ENCODE measurements around the gene GSTM4. TPM values are rescaled to one million over a fixed set of nuclear protein-coding genes. Genes with fewer than 3 reads are reported as not detected.

The GSTM4 gene
- total RNA-seq, 2 donors from 2014 or later, result 17.0 to 18.0 TPM

DNA sequence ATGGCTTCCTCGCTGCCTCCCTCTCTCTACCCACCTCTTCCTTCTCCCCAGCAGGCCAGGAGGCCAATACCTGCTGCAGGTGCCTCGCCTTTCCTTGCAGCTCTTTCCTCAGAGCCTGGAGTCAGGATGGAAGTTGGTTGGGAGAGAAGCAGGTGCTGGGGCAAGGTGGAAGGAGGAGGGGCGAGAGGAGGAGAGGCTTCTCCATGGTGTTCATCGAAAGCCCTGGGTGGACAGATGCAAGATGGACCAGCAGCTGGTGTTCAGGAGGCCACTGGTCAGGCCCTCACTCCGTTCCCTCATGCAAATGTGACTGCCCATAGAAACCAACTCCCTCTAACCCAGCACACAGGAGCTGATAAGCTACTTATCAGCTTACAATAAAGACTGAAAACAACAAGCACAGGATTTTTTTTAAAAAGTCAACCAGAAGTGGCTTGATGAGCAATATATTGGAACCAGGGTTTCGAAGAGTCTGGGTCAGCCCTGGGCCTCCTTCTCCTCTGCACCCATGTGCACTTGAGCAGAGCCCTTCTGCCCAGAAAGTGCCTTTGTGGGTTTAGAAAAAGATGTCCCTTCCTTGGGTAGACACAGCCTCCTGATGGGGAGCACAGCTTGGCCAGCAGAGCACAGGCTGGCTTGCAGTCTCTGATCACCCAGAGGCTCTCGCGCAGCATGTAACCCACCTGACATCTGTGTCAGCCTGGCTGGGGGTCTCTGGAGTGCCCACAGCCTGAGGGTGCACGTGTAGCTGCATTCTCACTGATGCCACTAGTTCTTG lies 16.6 kb upstream of the GSTM4 start:
- Mint-ChIP-seq H3K27ac (no peak overlapping the region), H3K36me3 (ENCODE audit: low read depth) (no peaks in the 10 kb centered on the region), H3K4me1 (peaks cover 27% of the 10 kb centered on the region), H3K27me3 (no peaks in the 10 kb centered on the region), H3K4me3 (no peak overlapping the region)
- ATAC-seq (no peak), DNase-seq (no peak)
- no peaks in the 10 kb centered on the region for H3K9me3 ChIP-seq (ENCODE audit: control insufficient read depth, low read length, poor library complexity, severe bottlenecking)

DNA sequence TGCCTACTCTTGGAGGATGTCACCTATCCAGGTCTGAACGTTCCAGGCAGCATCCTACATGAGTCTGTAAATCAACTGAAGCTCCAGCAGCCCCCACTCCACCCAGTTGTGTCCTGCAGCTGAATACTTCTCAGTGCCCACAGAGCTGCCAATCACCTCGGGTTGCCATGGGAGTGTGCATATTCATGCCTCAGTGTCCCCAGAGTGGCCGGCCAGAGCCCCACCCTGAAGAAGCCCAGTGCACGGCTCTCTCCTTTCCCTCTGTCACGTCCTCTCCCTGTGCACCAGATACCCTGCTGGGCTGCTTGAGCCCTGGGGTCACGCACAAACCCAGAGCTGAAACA lies 16.1 kb upstream of the GSTM4 start:
- Mint-ChIP-seq H3K27me3 (no peaks in the 10 kb centered on the region), H3K36me3 (ENCODE audit: low read depth) (no peaks in the 10 kb centered on the region), H3K4me3 (no peak overlapping the region), H3K4me1 (peaks cover 21% of the 10 kb centered on the region), H3K27ac (peak overlapping the region; percentile 82)
- no peak for DNase-seq
- ATAC-seq, result peak; percentile 2
- no peaks in the 10 kb centered on the region for H3K9me3 ChIP-seq (ENCODE audit: control insufficient read depth, low read length, poor library complexity, severe bottlenecking)

DNA sequence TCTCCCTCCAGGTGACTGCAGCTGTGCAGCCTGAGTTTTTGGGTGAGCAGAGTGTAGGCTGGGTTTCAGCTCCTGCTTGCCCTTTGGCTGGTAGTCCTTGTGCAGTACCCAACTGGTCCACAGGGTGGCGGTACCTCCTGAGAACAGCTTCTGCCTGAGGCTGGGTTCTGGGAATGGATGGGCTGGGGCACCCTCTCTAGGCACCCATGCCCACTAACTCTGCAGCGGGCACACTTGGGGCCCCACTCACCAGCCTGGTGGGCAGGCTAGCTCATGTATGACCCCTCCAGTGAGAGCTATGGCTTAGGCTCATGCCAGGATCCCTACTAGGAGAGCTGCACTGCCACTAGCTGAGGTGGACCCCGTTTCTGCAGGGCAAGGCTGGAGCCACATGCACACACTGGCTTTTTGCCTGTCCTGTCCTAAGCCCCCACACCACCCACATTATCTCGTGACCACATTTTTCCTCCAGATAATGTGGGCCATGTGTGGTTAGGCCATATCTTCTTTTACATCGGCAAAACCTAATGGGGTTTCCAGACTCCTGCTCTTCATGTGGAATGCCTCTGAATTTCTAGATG lies 15.5 kb upstream of the GSTM4 start:
- Mint-ChIP-seq H3K36me3 (ENCODE audit: low read depth) (no peaks in the 10 kb centered on the region), H3K27me3 (no peaks in the 10 kb centered on the region), H3K4me3 (no peak overlapping the region), H3K27ac (peak overlapping the region; percentile 82), H3K4me1 (peaks cover 17% of the 10 kb centered on the region)
- ATAC-seq (peak; percentile 83), DNase-seq (peak; percentile 73 to 93 (median 75))
- H3K9me3 ChIP-seq (ENCODE audit: control insufficient read depth, low read length, poor library complexity, severe bottlenecking), result no peaks in the 10 kb centered on the region

DNA sequence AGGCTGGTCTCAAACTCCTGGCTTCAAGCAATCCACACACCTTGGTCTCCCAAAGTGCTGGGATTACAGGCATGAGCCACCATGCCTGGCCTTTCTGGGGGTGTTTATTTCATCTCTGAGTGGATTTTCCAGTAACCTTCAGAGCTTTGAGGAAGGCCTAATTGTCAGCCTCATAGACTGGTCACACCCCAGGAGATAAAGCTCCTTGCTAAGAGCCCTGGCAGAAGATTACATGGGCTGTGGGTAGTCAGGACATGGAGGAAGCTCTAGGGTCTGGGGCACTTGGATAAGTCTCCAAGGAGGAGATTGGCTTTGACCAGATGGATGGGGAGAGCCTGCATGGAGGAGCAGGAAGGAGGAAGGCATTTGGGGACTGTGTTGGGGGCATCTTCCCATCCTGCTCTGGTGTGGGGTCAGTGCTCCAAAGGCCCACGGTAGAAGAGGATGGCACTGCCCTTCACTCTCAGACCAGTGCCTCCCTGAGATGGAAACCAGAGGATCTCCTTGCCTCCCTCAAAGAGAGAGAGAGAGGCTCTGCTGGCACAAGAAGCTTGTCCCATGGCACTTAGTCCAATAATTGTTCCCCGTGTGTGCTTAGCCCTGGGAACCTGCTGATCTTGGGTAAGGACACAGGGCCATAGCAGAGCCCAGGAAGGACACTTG lies 14.7 kb upstream of the GSTM4 start:
- Mint-ChIP-seq H3K4me3 (no peak overlapping the region), H3K27ac (no peak overlapping the region), H3K27me3 (no peaks in the 10 kb centered on the region), H3K4me1 (peaks cover 16% of the 10 kb centered on the region), H3K36me3 (ENCODE audit: low read depth) (no peaks in the 10 kb centered on the region)
- no peak for ATAC-seq
- H3K9me3 ChIP-seq (ENCODE audit: control insufficient read depth, low read length, poor library complexity, severe bottlenecking), result no peaks in the 10 kb centered on the region
- DNase-seq, result no peak

DNA sequence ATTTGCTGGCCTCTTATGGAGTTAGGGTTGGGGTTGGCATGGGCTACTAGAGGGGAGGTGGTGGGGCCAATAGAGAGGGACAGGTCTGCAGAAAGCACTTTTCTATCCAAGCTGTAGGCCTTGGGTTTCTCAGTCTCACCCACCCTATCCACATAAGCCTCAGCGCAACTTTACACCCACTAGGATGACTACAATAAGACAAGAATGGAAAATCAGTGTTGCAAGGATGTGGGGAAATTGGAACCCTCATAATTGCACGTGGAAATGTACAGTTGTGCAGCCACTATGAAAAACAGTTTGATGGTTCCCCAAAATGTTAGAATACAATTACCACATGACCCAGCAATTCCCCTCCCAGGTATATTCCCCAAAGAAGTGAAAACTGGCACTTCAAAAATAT lies 14.0 kb upstream of the GSTM4 start:
- Mint-ChIP-seq H3K27ac (no peak overlapping the region), H3K4me3 (no peak overlapping the region), H3K36me3 (ENCODE audit: low read depth) (no peaks in the 10 kb centered on the region), H3K4me1 (peaks cover 16% of the 10 kb centered on the region), H3K27me3 (no peaks in the 10 kb centered on the region)
- no peak for DNase-seq
- H3K9me3 ChIP-seq (ENCODE audit: control insufficient read depth, low read length, poor library complexity, severe bottlenecking), result no peaks in the 10 kb centered on the region
- no peak for ATAC-seq

DNA sequence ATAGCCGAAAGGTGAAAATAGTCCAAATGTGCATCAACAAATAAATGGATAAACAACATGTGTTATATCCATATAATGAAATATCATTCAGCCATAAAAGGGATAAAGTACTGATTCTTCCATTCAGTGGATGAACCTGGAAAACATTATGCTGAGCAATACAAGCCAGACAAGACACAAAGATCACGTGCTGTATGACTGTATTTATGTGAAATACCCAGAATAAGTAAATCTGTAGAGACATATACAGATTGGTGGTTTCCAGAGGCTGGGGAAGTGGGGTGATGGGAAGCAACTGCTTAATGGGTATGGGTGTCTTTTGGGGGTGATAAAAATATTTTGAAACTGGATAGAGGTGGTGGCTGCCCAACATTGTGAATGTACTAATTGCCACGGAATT lies 13.3 kb upstream of the GSTM4 start:
- Mint-ChIP-seq H3K4me3 (no peak overlapping the region), H3K36me3 (ENCODE audit: low read depth) (no peaks in the 10 kb centered on the region), H3K27me3 (peaks cover 5% of the 10 kb centered on the region), H3K27ac (peak overlapping the region; percentile 37), H3K4me1 (peaks cover 16% of the 10 kb centered on the region)
- DNase-seq (no peak), ATAC-seq (no peak)
- no peaks in the 10 kb centered on the region for H3K9me3 ChIP-seq (ENCODE audit: control insufficient read depth, low read length, poor library complexity, severe bottlenecking)

DNA sequence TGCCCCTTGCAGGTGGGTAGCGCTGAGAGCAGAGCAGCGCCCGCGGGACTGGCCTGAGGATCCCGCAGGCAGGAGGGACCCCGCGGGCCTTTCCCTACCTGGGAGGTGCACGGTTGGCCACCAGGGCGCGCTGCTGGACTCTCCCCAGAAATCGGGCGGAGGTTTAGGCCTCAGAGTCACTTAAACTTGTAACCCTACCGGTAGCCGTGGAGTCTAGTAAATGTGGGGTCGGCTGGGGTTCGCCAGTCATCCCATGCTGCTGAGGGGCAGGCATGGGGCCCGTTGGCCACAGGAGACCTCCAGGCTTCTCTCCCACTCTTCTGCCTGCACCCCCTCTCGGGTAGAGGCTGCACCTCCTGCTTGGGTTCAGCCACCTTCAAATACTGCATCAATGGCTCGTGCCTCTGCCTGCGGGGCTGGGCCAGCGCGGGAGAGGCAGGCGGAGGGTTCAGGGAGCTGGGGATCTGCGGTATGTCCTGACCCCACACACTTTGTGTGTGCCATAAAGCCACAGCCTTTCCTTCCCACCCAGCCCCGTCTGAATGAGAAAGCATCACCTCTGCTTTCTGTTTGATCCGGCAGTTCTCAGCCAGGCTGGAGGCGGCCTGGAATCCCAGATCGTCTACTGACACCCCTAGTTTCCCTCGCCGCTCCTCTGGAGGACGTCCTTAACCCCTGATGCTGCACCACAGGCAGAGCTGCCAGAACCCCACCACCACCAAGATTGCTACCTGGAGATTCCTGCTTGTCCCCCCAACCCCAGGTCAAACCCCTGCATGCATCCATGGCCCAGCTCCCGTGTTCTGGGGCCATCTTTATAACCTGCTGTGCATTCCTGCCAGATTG lies 12.3 kb upstream of the GSTM4 start:
- no peak overlapping the region for H3K4me3 Mint-ChIP-seq
- H3K27me3 Mint-ChIP-seq, result peaks cover 5% of the 10 kb centered on the region
- H3K4me1 Mint-ChIP-seq, result peaks cover 14% of the 10 kb centered on the region
- H3K27ac Mint-ChIP-seq, result peak overlapping the region; percentile 37
- ATAC-seq (peak; percentile 91), DNase-seq (peak; percentile 71 to 87 (median 71))
- H3K9me3 ChIP-seq (ENCODE audit: control insufficient read depth, low read length, poor library complexity, severe bottlenecking), result no peaks in the 10 kb centered on the region
- no peaks in the 10 kb centered on the region for H3K36me3 Mint-ChIP-seq (ENCODE audit: low read depth)

DNA sequence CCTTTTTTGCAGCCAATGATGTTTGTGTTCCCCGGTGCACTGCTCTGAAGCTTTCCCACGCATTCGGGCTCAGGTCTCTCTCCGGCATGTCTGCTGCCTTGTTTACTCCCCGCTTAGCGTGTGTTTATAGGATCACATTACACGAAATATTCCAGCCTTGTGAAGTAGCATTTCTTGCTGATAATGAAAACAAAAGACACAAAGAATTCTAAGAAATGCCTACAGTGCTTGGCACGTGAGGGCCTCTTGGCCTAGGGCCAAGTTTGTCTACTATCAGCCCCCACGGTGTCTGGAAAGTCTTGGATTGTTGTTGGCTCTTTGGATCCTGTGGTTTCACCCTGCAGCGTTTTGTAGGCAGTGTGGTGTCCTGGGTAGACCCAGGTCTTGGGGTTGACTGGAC lies 11.2 kb upstream of the GSTM4 start:
- H3K9me3 ChIP-seq (ENCODE audit: control insufficient read depth, low read length, poor library complexity, severe bottlenecking), result no peaks in the 10 kb centered on the region
- no peak for ATAC-seq
- H3K36me3 Mint-ChIP-seq (ENCODE audit: low read depth), result no peaks in the 10 kb centered on the region
- DNase-seq, result no peak
- H3K4me1 Mint-ChIP-seq, result peaks cover 16% of the 10 kb centered on the region
- no peak overlapping the region for H3K4me3 Mint-ChIP-seq
- H3K27me3 Mint-ChIP-seq, result peaks cover 5% of the 10 kb centered on the region
- H3K27ac Mint-ChIP-seq, result no peak overlapping the region

DNA sequence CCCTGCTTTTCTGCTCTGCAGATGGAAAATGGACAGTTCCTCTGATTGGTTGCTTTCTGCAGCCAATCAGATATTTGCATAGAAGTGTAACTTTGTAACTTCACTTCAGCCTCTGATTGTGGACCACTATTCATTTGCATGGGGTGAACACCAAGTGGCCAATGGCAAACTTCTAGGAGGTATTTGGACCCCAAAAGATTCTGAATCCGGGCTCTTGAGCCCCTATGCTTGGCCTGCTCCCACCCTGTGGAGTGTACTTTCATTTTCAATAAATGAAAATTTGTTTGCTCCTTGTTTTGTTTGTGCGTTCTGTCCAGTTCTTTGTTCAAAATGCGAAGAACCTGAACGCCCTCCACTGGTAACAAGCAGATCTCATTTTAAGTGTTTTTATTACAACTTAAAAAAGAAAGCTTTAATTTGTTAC lies 6.4 kb upstream of the GSTM4 start:
- DNase-seq, result no peak

DNA sequence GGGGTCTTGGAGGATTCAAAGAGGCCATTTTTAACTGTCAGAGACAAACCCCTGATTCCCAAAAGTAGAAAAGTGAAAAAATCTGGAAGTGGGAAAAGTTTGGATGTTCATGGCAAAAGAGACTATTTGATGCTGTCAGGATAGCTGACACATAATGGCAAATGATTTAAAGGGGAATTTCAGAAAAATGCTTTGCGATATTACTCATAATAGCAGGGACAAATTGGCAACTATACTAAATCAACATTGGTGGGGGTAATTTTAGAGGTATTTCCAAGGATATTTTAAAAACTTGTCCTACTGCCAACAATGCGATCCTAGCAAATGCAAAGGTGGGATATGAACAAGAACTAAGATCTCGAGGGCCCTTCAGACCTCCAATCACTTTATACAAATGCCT lies 5.3 kb upstream of the GSTM4 start:
- H3K27me3 Mint-ChIP-seq, result peaks cover 10% of the 10 kb centered on the region
- H3K27ac Mint-ChIP-seq, result no peak overlapping the region
- DNase-seq (no peak), ATAC-seq (no peak)
- H3K9me3 ChIP-seq (ENCODE audit: control insufficient read depth, low read length, poor library complexity, severe bottlenecking), result no peaks in the 10 kb centered on the region
- peaks cover 13% of the 10 kb centered on the region for H3K4me1 Mint-ChIP-seq
- H3K36me3 Mint-ChIP-seq (ENCODE audit: low read depth), result no peaks in the 10 kb centered on the region
- H3K4me3 Mint-ChIP-seq, result no peak overlapping the region

More for the DNA sequence above, 6.4 kb upstream of the GSTM4 start:
- H3K4me3 Mint-ChIP-seq, result no peak overlapping the region
- peaks cover 10% of the 10 kb centered on the region for H3K27me3 Mint-ChIP-seq
- ATAC-seq, result no peak
- H3K36me3 Mint-ChIP-seq (ENCODE audit: low read depth), result no peaks in the 10 kb centered on the region
- H3K9me3 ChIP-seq (ENCODE audit: control insufficient read depth, low read length, poor library complexity, severe bottlenecking), result no peaks in the 10 kb centered on the region
- H3K27ac Mint-ChIP-seq, result no peak overlapping the region
- H3K4me1 Mint-ChIP-seq, result peaks cover 5% of the 10 kb centered on the region

DNA sequence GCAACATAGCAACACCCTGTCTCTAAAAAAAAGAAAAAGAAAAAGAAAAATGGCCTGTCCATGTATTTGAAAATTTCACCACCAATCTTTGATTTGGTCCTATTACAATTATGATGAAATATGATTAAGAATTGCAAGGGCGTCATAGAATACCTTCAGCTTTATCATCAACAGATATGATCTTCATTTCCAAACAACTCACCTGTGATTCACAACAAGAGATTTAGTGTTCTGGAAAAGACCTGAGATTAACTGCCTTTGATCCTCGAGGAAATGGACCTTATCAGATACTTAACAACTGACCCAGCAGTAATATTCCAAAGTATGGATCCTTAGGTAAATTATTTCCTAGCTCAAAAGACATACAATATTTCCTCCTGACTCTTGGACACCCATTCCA lies 3.5 kb upstream of the GSTM4 start:
- Mint-ChIP-seq H3K36me3 (ENCODE audit: low read depth) (no peaks in the 10 kb centered on the region), H3K27me3 (peaks cover 6% of the 10 kb centered on the region), H3K27ac (no peak overlapping the region), H3K4me1 (peaks cover 25% of the 10 kb centered on the region), H3K4me3 (no peak overlapping the region)
- H3K9me3 ChIP-seq (ENCODE audit: control insufficient read depth, low read length, poor library complexity, severe bottlenecking), result no peaks in the 10 kb centered on the region
- ATAC-seq (no peak), DNase-seq (no peak)

DNA sequence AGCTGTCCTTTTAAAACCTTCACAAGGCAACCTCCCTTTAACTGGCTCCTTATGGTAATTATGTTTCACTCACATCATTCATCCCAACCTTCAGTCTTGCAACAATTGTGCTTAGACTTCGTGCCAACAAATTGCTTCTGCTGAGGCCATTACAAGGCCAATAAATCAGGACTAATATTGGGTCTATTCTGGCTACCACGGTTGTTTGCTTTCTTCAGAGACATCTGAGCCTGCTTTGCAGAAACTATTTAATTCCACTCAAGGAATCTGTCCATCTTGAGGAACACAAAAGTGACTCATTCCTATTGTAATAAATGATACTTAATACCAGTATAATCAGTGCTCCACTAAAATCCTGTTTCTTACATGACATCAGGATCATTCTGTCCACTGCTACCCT lies 2.6 kb upstream of the GSTM4 start:
- H3K27ac Mint-ChIP-seq, result peak overlapping the region; percentile 32
- peaks cover 5% of the 10 kb centered on the region for H3K27me3 Mint-ChIP-seq
- ATAC-seq (no peak), DNase-seq (no peak)
- no peaks in the 10 kb centered on the region for H3K9me3 ChIP-seq (ENCODE audit: control insufficient read depth, low read length, poor library complexity, severe bottlenecking)
- no peaks in the 10 kb centered on the region for H3K36me3 Mint-ChIP-seq (ENCODE audit: low read depth)
- no peak overlapping the region for H3K4me3 Mint-ChIP-seq
- peaks cover 25% of the 10 kb centered on the region for H3K4me1 Mint-ChIP-seq

DNA sequence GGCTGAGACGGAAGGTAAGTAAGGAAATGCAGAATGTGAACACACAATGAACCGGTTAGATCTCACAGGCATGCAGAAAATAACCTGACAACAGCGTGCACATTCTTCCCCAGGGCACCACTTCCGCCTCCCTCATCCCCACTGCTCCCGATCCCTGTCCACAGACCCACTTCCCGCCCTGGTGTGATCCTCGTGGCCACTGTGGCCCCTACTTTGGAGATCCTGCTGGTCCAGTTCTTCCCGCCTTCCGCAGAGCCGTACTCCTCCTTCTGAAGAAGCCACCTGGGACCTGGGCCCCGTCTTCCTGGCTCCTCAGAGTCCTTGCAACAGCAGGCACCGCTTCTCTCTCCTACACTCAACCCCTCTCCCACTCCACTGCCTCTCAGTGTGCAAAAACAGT lies 1.4 kb upstream of the GSTM4 start:
- peak overlapping the region; percentile 93 for H3K4me3 Mint-ChIP-seq
- H3K36me3 Mint-ChIP-seq (ENCODE audit: low read depth), result no peaks in the 10 kb centered on the region
- peaks cover 24% of the 10 kb centered on the region for H3K4me1 Mint-ChIP-seq
- no peak overlapping the region for H3K27ac Mint-ChIP-seq
- H3K9me3 ChIP-seq (ENCODE audit: control insufficient read depth, low read length, poor library complexity, severe bottlenecking), result no peaks in the 10 kb centered on the region
- peaks cover 5% of the 10 kb centered on the region for H3K27me3 Mint-ChIP-seq
- DNase-seq (no peak), ATAC-seq (no peak)
